NCI-H345 treated with DMSO at 0.1 percent for 48 hours (cell line): ENCODE data around the gene SULT2B1.

Experiments used
- DNase-seq: peaks from one replicate; lab custom pipeline; 2025; ENCODE audit not compliant: unreplicated experiment; lab: John Stamatoyannopoulos, UW

The SULT2B1 gene

DNA sequence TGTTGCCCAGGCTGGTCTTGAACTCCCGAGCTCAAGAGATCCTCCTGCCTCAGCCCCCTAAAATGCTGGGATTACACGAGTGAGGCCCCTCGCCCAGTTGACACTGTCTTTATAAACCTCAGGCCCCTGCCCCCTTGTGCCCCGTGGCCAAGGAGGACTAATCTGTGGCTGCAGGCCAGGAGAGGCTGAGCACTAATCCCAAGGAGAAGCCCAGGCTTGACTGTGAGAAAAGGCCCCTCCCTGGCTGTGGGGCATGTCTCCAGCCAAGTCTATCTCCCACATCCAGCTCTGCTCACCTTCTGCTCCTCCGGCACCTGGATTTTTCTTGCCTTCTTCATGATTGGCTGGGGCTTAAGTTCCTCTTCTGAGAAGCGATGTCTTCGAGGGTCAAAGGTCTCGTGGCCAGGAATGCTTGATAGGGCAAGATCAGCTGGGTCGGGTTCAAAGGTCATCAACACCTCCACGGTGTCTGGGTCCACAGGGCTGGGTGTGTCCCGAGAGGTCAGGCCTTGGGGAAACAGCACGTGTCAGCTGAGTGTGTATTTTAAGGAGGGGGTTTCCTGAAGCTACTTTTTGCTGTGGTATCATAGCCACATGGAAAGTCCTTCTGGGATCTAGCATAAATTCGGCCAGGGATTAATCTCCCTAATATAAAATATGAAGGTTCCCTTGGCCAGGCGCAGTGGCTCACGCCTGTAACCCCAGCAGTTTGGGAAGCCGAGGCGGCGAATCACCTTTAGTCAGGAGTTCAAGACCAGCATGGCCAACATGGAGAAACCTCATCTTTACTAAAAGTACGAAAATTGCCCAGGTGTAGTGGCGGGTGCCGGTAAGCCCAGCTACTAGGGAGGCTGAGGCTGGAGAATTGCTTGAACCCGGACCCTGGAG lies 81.4 kb downstream of the SULT2B1 start:
- no peak for DNase-seq

DNA sequence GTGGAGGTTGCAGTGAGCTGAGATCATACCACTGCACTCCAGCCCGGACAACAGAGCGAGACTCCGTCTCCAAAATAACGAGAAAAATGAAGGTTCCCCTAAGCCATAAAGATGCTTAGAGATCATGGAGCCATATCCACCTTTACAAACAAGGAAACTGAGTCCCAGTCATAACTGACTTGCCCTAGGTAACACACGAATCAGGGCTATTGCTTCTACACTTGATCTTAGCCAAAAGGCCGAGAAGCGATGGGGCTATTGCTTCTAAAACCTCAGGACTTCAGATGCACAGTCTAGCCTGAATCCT lies 82.0 kb downstream of the SULT2B1 start:
- no peak for DNase-seq

DNA sequence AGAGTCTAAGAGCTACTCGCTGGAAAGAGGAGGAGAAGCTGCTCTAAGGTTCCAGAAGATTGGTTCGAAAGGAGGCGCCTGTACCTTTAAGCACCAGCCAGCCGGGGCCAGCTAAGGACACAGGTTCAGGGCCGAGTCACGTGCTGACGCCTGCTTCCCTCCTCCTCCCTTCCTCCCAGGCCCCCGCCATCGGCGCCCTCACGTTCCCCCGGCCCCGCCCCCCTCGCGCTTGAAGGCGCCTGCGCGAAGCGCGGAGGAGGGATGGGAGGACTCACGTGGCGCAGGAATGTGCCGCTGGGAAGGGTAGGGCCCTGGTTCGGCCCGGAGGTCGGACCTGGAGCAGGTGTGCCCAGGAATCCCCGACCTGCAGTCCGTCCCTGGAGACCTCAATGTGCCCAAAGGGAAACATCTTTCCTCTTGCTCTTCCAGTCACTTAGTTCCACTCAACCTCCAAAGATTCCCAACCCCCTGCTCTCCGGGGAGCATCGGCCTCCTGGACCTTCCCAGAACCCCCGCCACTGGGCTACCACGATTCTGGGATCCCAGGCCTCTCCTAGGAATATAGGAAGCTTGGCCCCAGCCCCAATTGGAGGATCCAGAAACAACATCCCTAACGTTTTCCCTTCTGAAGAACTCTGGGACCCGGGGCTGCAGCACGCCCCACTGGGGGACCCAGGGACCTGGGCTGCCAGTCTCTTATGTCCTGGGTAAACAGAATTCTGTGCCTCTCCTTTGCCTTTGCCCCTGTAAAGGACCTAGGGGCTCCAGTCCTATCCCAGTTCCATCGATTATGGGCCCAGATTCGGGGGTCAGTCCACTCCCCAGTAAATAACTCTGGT lies 82.7 kb downstream of the SULT2B1 start:
- peak; percentile 66 for DNase-seq

DNA sequence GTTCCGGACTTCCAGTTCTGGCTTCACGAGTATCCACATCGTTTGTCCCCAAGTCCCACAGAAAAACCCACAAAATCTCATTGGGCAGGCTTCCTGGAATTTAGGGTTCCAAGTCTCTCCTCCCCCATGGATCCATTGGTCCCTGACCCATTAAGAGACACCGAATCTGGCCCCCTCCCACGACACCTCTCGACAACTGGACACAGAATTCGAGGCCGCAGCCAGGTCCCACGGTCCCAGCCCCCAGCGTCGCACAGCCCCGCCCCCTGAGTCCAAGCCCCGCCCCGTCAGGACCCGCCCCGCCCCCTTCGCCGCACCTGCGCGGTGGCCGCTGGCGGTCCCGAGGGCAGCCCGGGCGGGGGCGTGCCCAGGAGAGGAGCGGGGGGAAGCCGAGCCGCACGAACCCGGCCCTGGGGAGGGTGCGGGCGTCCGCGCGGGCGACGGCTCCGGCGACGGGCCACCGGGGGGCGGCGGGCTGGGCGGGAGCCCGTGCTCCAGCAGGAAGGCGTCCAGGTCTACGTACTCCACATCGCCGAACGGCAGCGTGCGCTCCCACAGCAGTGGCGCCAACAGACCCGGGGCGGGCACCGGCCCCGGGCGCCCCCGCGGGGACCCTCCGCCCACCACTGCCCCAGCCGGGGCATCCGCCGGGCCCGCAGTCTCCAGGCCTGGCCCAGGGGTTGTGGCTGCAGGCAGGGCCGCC lies 83.4 kb downstream of the SULT2B1 start:
- DNase-seq, result no peak

DNA sequence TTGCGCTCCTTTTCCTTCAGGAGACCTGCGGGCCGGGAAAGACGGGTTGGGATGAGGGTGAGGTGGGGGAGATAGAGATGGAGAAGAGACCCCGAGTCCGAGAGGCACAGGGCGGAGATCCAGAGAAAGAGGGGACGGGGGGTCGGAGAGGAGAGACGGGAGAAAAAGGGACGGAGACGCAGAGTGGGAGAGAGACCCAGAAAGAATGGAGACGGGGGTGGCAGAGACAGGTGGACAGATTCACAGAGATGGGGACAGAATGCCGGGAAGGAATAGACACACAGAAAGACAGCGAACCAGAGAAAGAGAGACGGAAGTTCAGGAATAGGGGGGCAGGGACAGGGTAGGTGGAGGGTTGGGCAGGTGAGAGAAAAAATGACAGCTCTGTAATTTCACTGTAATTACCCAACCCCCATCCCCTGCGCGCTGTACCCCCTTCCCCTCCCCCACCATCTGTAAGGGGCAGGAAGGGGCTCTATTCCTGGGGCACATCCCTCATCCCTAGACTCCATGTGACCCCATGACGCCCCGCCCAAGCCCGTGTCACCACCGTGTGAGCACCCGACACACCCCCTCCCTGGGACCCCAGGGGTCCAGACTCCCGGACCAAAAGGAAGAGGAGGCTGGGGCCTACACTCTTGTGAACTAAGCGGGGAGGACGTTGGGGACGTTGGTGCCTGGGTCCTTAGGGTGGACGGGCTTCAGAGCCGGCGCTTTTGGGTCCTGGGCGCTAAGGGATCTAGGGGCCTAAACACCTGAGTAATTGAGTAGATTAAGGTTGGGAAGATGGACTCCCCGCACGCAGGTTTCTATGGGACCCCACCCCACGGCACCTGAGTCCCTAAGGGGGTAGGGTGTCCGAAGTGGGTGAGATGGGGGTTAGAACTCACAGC lies 84.2 kb downstream of the SULT2B1 start:
- no peak for DNase-seq

- DNase-seq, result no peak
These were observed 85.0 kb downstream of the SULT2B1 start, which contains the start of gene DBP for GRCh38 chr19:48636859-48637448. DBP (minus strand) TSS chr19:48637379; CDS start chr19:48636994, 385 bp downstream.

- peak; percentile 72 for DNase-seq
These were observed 85.5 kb downstream of the SULT2B1 start for GRCh38 chr19:48637449-48637947.

DNA sequence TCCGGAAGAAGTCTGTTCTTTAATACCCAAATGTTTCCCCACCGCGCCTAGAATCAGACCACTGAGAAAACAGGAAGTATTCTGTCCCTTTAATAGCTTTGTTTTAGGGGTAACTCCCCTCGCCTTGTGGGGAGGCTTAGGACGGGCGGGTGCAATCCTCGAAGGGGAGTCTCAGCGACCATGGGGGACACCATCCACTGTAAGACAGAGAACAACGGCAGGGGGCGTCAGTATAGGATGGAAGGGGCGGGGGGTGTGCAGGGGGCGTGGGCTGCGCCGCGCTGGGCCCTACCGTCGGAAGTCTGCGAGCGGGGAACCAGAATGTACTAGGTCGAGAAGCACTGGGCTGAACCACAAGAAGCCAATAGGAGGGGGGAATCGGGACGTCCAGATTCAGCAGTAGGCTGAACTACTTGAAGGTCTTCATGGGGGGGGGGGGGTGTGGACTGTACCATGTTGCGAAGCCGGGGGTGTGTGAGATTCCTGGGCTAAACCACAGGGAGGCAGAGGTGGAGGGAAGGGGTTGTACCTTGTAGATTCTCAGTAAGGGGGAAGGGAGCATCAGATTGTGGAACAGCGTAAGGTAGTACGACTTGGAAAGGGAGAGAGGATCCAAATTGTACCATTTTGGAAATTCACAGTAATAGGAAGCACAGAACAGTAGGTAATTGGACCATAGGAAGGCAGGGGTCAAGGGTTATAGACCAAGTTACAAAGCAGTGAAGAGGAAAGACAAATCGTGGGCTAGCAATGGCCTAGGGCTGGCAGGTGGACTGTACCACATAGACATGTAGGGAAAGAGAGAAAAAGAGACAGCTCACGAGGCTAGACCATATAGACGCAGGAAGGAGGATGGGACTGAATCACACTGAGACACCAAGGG lies 86.2 kb downstream of the SULT2B1 start:
- peak; percentile 37 for DNase-seq

GRCh38 chr19:48638831-48639381 lies 86.9 kb downstream of the SULT2B1 start:
- DNase-seq, result no peak

- no peak for DNase-seq
These were observed 87.8 kb downstream of the SULT2B1 start for GRCh38 chr19:48639483-48640375.

DNA sequence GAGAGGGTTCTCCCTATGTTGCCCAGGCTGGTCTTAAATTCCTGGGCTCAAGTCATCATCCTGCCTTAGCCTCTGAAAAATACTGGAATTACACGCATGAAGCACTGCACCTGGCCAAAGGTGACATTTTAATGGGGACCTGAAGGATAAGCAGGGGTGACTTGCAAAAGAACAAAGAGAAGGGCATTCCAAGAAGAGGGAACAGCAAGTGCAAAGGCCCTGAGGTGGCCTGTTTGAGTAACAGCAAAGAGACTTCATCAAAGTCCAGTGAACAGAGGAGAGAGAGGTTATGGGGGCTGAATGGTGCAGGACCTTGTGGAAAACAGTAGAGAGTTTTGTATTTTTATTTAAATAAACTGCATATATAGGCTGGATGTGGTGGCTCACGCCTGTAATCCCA lies 89.9 kb downstream of the SULT2B1 start:
- no peak for DNase-seq

DNA sequence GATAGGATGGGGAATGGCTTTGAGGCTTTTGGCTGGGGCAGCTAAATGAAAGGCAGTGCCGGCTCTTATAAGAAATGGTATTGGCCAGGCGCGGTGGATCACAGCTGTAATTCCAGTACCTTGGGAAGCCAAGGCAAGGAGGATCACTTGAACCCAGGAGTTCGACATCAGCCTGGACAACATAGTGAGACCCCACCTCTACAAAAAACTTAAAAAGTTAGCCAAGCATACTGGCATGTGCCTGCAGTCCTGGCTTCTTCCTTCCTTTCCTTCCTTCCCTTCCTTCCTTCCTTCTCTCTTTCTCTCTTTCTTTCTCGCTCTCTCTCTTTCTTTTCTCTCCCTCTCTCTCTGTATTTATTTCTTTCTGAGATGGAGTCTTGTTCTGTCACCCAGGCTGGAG lies 90.9 kb downstream of the SULT2B1 start:
- no peak for DNase-seq

DNA sequence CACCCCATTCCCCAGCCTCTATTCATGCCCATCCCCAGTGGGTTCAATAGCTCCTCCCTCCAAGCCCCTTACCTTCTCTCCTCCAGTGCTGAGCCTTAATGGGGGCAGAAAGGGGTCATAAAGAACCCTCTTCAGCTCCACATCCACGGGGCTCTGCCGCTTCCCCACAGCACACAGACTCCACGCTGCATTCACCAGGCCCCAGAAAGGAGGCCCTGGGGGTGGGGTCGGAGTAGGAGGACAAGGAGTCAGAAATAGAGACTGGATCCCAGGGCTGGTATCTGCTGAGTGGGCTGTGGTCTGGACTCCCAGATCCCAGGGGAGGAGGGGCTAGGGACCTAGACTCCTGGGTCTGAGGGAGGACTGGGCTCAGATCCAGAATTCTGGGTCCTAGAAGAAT lies 92.4 kb downstream of the SULT2B1 start:
- DNase-seq, result no peak

DNA sequence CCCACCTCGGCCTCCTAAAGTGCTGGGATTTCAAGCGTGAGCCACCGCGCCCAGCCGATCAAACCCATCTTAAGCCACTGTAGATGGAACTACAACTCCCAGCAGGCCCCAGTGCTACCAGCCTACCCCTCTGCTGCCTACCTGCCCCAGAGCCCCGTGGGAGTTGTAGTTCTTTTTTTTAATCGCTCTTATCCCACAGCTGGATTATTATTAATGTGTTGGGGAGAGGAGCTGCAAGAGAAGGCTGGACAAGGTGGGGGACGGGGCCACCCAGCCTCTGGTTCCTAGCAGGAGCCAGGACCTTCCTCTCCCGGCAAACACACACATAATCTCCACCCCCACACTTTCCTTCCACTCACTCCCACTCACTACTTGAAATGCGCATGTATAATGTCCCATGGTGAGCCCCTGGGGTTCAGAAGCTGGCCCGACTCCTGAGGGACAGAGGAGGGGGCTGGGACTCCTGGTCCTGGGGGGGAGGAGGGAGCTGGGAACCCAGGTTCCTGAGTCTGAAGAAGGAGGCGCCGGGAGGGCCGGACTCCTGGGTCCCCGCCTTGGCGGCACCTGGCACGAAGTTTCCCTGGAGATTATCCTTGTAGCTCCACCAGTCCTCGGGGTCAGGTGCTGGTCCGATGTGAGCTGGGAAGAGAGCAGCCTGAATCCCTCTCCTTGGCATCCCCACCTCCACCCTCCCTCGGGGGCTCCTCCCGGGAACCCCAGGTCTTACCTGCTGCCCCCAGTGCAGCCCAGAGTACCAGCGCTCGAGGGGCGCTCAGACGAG lies 93.1 kb downstream of the SULT2B1 start:
- DNase-seq, result peak; percentile 13

GRCh38 chr19:48645620-48646000 lies 93.6 kb downstream of the SULT2B1 start:
- DNase-seq, result no peak

GRCh38 chr19:48646001-48646721 lies 94.2 kb downstream of the SULT2B1 start, which contains the start of gene CA11:
CA11 (minus strand) TSS chr19:48646187; CDS start chr19:48645632, 555 bp downstream.
- DNase-seq, result peak; percentile 71
